ENCODE data around the gene RPL9.
"Not testable (repeated sequence)": the region's sequence is repeated elsewhere in the genome, so short reads cannot be mapped to it uniquely, and the experiment has no call there.

DNA sequence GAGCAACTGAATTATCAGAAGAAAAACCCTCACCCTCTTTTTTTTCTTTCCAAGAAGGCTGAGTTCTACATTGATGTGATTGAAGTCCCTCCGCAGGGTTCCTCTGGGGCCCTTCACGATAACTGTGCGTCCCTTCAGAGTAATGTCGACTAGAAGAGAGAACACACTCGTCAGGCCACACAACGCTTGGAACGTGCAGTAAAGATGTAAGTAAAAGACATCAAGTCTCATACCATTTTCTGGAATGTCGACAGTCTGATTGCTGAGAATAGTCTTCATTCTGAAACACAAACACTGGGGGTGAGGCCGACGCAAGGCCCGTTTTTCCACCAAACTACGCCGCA is 589 bp downstream of the RPL9 start:
- TF ChIP-seq, protein P1, sequence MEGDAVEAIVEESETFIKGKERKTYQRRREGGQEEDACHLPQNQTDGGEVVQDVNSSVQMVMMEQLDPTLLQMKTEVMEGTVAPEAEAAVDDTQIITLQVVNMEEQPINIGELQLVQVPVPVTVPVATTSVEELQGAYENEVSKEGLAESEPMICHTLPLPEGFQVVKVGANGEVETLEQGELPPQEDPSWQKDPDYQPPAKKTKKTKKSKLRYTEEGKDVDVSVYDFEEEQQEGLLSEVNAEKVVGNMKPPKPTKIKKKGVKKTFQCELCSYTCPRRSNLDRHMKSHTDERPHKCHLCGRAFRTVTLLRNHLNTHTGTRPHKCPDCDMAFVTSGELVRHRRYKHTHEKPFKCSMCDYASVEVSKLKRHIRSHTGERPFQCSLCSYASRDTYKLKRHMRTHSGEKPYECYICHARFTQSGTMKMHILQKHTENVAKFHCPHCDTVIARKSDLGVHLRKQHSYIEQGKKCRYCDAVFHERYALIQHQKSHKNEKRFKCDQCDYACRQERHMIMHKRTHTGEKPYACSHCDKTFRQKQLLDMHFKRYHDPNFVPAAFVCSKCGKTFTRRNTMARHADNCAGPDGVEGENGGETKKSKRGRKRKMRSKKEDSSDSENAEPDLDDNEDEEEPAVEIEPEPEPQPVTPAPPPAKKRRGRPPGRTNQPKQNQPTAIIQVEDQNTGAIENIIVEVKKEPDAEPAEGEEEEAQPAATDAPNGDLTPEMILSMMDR (IDR thresholded peaks at IDR 0.05 in 8 of 11, conservative IDR thresholded peaks at IDR 0.05 in 3 of 11), result not testable (repeated sequence)
- not testable (repeated sequence) for TF ChIP-seq POLR2A, POLR2AphosphoS5 (IDR thresholded peaks at IDR 0.05)
